ENCODE data around the gene LIG1. TPM values are rescaled to one million over a fixed set of nuclear protein-coding genes. Genes with fewer than 3 reads are reported as not detected.
A peak's percentile ranks its signal among the peaks of the same experiment; 100 is the strongest.
"Not testable (repeated sequence)": the region's sequence is repeated elsewhere in the genome, so short reads cannot be mapped to it uniquely, and the experiment has no call there.

The LIG1 gene
- total RNA-seq, 2 donors from 2014 or later: 17.4 to 62.0 TPM

- Histone ChIP-seq H3K4me1 (peaks cover 10% of the 10 kb centered on the region), H3K4me3 (no peak overlapping the region), H3K27ac (no peak overlapping the region), H3K36me3 (replicated peaks in 1 of 2; ENCODE audit: insufficient read depth in 1 of 2, low read depth in 2 of 2) (no peaks in the 10 kb centered on the region), H3K27me3 (no peaks in the 10 kb centered on the region), H3K9me3 (no peaks in the 10 kb centered on the region)
- WGBS, 2 donors: 13 to 22% methylated on average over 1 of the region's 1 CpG
- TF ChIP-seq POLR2A (IDR thresholded peaks at IDR 0.05) (no peak), CTCF (IDR thresholded peaks at IDR 0.05) (no peak)
- ATAC-seq (no peak), DNase-seq (no peak)
- intact Hi-C loops (cut with DNase I): no loop called here
Measured at GRCh38 chr19:48094129-48094854, 75.9 kb downstream of the LIG1 start.

GRCh38 chr19:48091111-48091718 is 78.9 kb downstream of the LIG1 start:
- H3K9me3 ChIP-seq; H3K27me3 ChIP-seq; DNase-seq; H3K4me3 ChIP-seq; H3K27ac ChIP-seq; ATAC-seq; intact Hi-C loops (cut with DNase I); H3K36me3 ChIP-seq (replicated peaks in 1 of 2; ENCODE audit: insufficient read depth in 1 of 2, low read depth in 2 of 2): not testable (repeated sequence)
- peaks cover 10% of the 10 kb centered on the region for H3K4me1 ChIP-seq
- WGBS, 2 donors: 74 to 79% methylated on average over 13 of the region's 13 CpGs

- ATAC-seq (peak; percentile 84), DNase-seq (peak in 1 of 4 donors; percentile 11)
- WGBS, 2 donors: 22 to 36% methylated on average over 1 to 5 of the region's 5 CpGs
- Histone ChIP-seq H3K36me3 (replicated peaks in 1 of 2; ENCODE audit: insufficient read depth in 1 of 2, low read depth in 2 of 2) (no peaks in the 10 kb centered on the region), H3K4me3 (no peak overlapping the region), H3K27ac (peak overlapping the region in 3 of 4 donors; percentile 11 to 46 (median 42)), H3K9me3 (no peaks in the 10 kb centered on the region), H3K27me3 (no peaks in the 10 kb centered on the region), H3K4me1 (peaks cover 10% of the 10 kb centered on the region)
- intact Hi-C loops (cut with DNase I): no loop called here
- TF ChIP-seq CTCF (IDR thresholded peaks at IDR 0.05) (no peak), POLR2A (IDR thresholded peaks at IDR 0.05) (no peak)
Measured at GRCh38 chr19:48090281-48090802, 79.8 kb downstream of the LIG1 start.

- H3K36me3 ChIP-seq (replicated peaks in 1 of 2; ENCODE audit: insufficient read depth in 1 of 2, low read depth in 2 of 2); intact Hi-C loops (cut with DNase I); H3K9me3 ChIP-seq; DNase-seq; H3K27ac ChIP-seq; ATAC-seq; H3K4me3 ChIP-seq; H3K27me3 ChIP-seq: not testable (repeated sequence)
- peaks cover 10% of the 10 kb centered on the region for H3K4me1 ChIP-seq
- 90 to 91% methylated on average over 6 of the region's 6 CpGs for WGBS, 2 donors
Measured at GRCh38 chr19:48088991-48089390, 81.2 kb downstream of the LIG1 start.

GRCh38 chr19:48085904-48086864 is 84.0 kb downstream of the LIG1 start:
- H3K27me3 ChIP-seq: no peaks in the 10 kb centered on the region
- no peaks in the 10 kb centered on the region for H3K36me3 ChIP-seq (replicated peaks in 1 of 2; ENCODE audit: insufficient read depth in 1 of 2, low read depth in 2 of 2)
- no peak for TF ChIP-seq CTCF (IDR thresholded peaks at IDR 0.05)
- TF ChIP-seq POLR2A (IDR thresholded peaks at IDR 0.05): no peak
- ATAC-seq (no peak), DNase-seq (no peak)
- H3K4me3 ChIP-seq: no peak overlapping the region
- peaks cover 10% of the 10 kb centered on the region for H3K4me1 ChIP-seq
- 74 to 79% methylated on average over 5 to 7 of the region's 7 CpGs for WGBS, 2 donors
- intact Hi-C loops (cut with DNase I): no loop called here
- no peak overlapping the region for H3K27ac ChIP-seq
- no peaks in the 10 kb centered on the region for H3K9me3 ChIP-seq
